Activated naive CD4-positive, alpha-beta T cell treated with anti-CD3 and anti-CD28 coated beads, Interleukin-2, amount 50 U/mL, for 24 hours (primary cell): Measurements from ENCODE around the gene AURKB.

Source experiments
- H3K27ac Mint-ChIP-seq: one replicate; pipeline ENCODE4 v1.8.0; 2021; ENCODE audit warnings: mild to moderate bottlenecking, mixed read lengths
- H3K27me3 Mint-ChIP-seq: one replicate; pipeline ENCODE4 v1.8.0; 2021; ENCODE audit warnings: mixed read lengths
- H3K36me3 Mint-ChIP-seq: one replicate; pipeline ENCODE4 v1.8.0; 2021; ENCODE audit warnings: mixed read lengths
- H3K4me1 Mint-ChIP-seq: one replicate; pipeline ENCODE4 v1.8.0; 2021; ENCODE audit warnings: mixed read lengths
- H3K4me3 Mint-ChIP-seq: one replicate; pipeline ENCODE4 v1.8.0; 2021; ENCODE audit warnings: mild to moderate bottlenecking, mixed read lengths
- H3K9me3 Mint-ChIP-seq: one replicate; pipeline ENCODE4 v1.8.0; 2021; ENCODE audit warnings: mixed read lengths

The AURKB gene

GRCh38 chr17:8212312-8213180 is 2.2 kb upstream of the AURKB start:
- Mint-ChIP-seq H3K27me3 (no peaks in the 10 kb centered on the region), H3K9me3 (no peaks in the 10 kb centered on the region), H3K36me3 (no peaks in the 10 kb centered on the region), H3K4me3 (no peak overlapping the region), H3K27ac (no peak overlapping the region), H3K4me1 (peaks cover 17% of the 10 kb centered on the region)

DNA sequence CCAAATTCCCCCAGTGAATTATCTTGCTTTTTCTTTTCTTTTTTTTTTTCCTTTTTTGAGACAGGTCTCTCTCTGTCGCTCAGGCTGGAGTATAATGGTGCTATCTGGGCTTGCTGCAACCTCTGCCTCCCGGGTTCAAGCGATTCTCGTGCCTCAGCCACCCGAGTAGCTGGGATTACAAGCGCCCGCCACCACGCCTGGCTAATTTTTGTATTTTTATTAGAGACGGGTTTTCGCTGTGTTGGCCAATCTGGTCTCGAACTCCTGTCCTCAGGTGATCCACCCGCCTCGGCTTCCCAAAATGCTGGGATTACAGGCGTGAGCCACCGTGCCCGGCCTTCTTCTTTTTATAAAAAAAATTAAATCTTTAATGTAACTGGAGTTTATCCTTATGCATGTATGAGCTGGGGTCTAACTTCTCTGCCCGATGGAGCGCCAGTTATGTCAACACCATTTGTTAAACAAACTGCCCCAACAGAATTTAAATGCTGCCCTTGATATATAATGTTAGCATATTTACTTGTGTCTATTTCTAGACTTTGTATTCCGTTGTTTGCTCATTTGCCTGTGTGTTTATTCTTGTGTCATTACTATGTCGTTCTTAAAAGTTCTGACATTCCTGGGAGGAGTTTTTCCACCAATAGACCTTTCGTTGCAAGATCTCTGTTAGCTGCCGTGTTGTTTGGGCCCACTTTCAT is 535 bp upstream of the AURKB start:
- no peaks in the 10 kb centered on the region for H3K36me3 Mint-ChIP-seq
- no peaks in the 10 kb centered on the region for H3K9me3 Mint-ChIP-seq
- no peaks in the 10 kb centered on the region for H3K27me3 Mint-ChIP-seq
- H3K4me3 Mint-ChIP-seq: peak overlapping the region; percentile 97
- peak overlapping the region; percentile 83 for H3K27ac Mint-ChIP-seq
- peaks cover 17% of the 10 kb centered on the region for H3K4me1 Mint-ChIP-seq

GRCh38 chr17:8206536-8206935 is 3.8 kb downstream of the AURKB start:
- no peaks in the 10 kb centered on the region for H3K9me3 Mint-ChIP-seq
- peaks cover 17% of the 10 kb centered on the region for H3K4me1 Mint-ChIP-seq
- no peaks in the 10 kb centered on the region for H3K36me3 Mint-ChIP-seq
- no peaks in the 10 kb centered on the region for H3K27me3 Mint-ChIP-seq
- no peak overlapping the region for H3K4me3 Mint-ChIP-seq
- no peak overlapping the region for H3K27ac Mint-ChIP-seq

GRCh38 chr17:8204761-8205555 is 5.4 kb downstream of the AURKB start:
- Mint-ChIP-seq H3K27me3 (no peaks in the 10 kb centered on the region), H3K4me3 (no peak overlapping the region), H3K27ac (no peak overlapping the region), H3K36me3 (no peaks in the 10 kb centered on the region), H3K9me3 (no peaks in the 10 kb centered on the region), H3K4me1 (peaks cover 8% of the 10 kb centered on the region)

DNA sequence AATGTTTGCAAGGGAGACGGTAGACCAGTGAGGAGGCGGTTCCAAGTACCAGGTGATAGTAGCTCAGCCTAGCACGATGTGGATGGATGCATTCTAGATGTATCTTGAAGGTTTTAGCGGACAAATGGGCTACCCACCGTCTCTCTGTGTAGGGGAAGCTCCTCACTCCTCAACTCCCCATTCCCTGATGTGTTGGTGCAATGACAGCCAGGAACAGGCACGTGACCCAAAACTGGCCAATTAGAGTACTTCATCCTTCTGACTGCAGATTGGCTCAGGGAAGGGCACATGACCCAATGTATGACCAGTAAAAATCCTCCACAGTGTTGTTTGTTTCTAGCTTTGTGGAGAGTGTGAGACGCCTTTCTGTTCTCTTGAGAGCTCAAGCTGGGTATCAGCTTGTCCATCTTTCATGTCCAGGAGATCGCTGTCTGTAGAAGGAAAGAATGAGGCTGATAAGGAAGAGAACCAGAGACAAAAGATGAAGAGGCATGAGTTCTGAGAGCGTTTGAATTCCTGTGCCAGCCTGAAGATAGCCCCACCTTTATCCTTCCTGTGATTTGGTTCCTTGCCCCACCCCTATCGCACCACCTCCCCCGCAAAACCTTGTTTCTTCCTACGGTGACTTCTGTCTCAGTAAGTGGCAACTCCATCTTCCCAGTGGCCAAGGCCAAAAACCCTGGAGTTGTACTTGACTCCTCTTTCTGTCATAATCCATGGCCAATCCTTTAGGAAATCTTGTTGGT is 18.1 kb downstream of the AURKB start:
- H3K36me3 Mint-ChIP-seq: no peaks in the 10 kb centered on the region
- no peaks in the 10 kb centered on the region for H3K27me3 Mint-ChIP-seq
- H3K27ac Mint-ChIP-seq: no peak overlapping the region
- H3K4me1 Mint-ChIP-seq: peaks cover 12% of the 10 kb centered on the region
- no peaks in the 10 kb centered on the region for H3K9me3 Mint-ChIP-seq
- no peak overlapping the region for H3K4me3 Mint-ChIP-seq

DNA sequence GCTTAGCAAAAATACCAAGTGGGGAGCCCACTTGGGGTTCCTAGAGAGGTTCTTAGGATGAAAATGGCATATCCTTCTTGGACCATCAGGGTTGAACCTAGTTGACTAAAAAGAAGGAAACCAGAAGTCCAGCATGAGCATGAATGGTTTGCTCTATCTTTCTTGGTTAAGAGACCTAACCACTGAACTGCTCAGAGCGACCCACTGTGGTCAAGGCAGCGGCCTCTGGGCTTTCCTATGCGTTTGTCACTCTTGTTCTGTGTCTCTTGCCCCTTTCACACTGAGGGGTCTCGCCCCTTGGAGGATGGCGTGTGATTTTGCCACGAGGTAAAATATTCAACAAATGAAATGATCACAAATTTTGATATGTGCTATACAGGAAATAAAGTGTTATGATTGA is 19.9 kb downstream of the AURKB start:
- Mint-ChIP-seq H3K27ac (no peak overlapping the region), H3K27me3 (no peaks in the 10 kb centered on the region), H3K9me3 (no peaks in the 10 kb centered on the region), H3K4me1 (peaks cover 12% of the 10 kb centered on the region), H3K36me3 (no peaks in the 10 kb centered on the region), H3K4me3 (no peak overlapping the region)

- H3K4me1 Mint-ChIP-seq: peaks cover 12% of the 10 kb centered on the region
- no peak within 1 kb of the TSS for H3K4me3 Mint-ChIP-seq
- H3K27ac Mint-ChIP-seq: peak within 1 kb of the TSS; percentile 48
- no peaks in the 10 kb centered on the region for H3K36me3 Mint-ChIP-seq
- no peaks in the 10 kb centered on the region for H3K27me3 Mint-ChIP-seq
- H3K9me3 Mint-ChIP-seq: no peaks in the 10 kb centered on the region
Observed at GRCh38 chr17:8189711-8190477, 20.5 kb downstream of the AURKB start, which contains the start of gene BORCS6. Gene BORCS6 (minus strand): TSS chr17:8190180. CDS start chr17:8190140, 40 bp downstream.

- peaks cover 12% of the 10 kb centered on the region for H3K4me1 Mint-ChIP-seq
- no peaks in the 10 kb centered on the region for H3K36me3 Mint-ChIP-seq
- H3K27me3 Mint-ChIP-seq: no peaks in the 10 kb centered on the region
- no peak overlapping the region for H3K4me3 Mint-ChIP-seq
- peak overlapping the region; percentile 48 for H3K27ac Mint-ChIP-seq
- no peaks in the 10 kb centered on the region for H3K9me3 Mint-ChIP-seq
Observed at GRCh38 chr17:8189041-8189710, 21.2 kb downstream of the AURKB start.

GRCh38 chr17:8188263-8188839 is 22.0 kb downstream of the AURKB start:
- no peak overlapping the region for H3K27ac Mint-ChIP-seq
- H3K4me3 Mint-ChIP-seq: no peak overlapping the region
- no peaks in the 10 kb centered on the region for H3K9me3 Mint-ChIP-seq
- H3K27me3 Mint-ChIP-seq: no peaks in the 10 kb centered on the region
- H3K36me3 Mint-ChIP-seq: no peaks in the 10 kb centered on the region
- H3K4me1 Mint-ChIP-seq: peaks cover 17% of the 10 kb centered on the region

- Mint-ChIP-seq H3K27ac (no peak overlapping the region), H3K36me3 (no peaks in the 10 kb centered on the region), H3K9me3 (no peaks in the 10 kb centered on the region), H3K27me3 (no peaks in the 10 kb centered on the region), H3K4me3 (no peak overlapping the region), H3K4me1 (peaks cover 17% of the 10 kb centered on the region)
Observed at GRCh38 chr17:8187517-8188262, 22.7 kb downstream of the AURKB start.

GRCh38 chr17:8186787-8187516 is 23.4 kb downstream of the AURKB start:
- Mint-ChIP-seq H3K27me3 (no peaks in the 10 kb centered on the region), H3K36me3 (no peaks in the 10 kb centered on the region), H3K27ac (no peak overlapping the region), H3K9me3 (no peaks in the 10 kb centered on the region), H3K4me3 (no peak overlapping the region), H3K4me1 (peaks cover 19% of the 10 kb centered on the region)

DNA sequence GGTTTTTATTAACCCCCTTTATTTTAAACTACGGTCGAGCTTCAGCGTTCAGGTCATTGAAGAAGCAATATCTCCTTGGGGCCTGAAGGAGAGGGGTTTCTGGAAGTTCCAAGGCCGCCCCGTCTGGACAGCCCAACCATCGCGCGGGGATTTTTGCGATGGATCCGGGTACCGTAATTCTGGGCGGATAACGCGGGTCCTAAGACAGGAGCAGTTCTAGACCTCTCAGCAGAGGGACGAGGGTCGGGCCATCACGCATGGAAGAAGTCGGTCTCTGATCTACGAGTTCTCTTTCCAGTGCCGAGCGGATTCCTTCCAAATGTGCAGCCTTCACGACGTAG is 24.0 kb downstream of the AURKB start:
- H3K9me3 Mint-ChIP-seq: no peaks in the 10 kb centered on the region
- no peak overlapping the region for H3K27ac Mint-ChIP-seq
- peaks cover 21% of the 10 kb centered on the region for H3K4me1 Mint-ChIP-seq
- H3K4me3 Mint-ChIP-seq: no peak overlapping the region
- no peaks in the 10 kb centered on the region for H3K36me3 Mint-ChIP-seq
- H3K27me3 Mint-ChIP-seq: no peaks in the 10 kb centered on the region
